GM04503 (cell line): ENCODE measurements around the gene FGF9.

Source experiments
- DNase-seq: peaks from one replicate; pipeline ENCODE4 v3.0.0-alpha.2; 2012; ENCODE audit warnings: low read depth

The FGF9 gene

DNA sequence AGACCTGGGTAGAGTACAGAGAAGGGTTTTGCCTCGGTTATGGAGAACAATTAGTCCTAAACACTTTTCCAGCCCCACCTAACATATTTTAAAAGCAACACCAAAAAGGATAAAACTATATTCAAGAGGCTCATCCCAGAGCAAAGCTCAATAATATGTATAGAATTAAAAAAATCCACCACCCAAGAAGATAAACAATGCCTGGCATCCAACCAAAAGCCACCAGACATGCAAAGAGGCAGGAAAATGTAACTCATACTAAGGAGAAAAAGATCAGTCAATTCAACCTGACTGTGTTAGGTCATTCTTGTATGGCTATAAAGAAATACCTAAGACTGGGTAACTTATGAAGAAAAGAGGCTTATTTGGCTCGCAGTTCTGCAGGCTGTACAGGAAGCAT, 39.3 kb downstream of the FGF9 start:
- DNase-seq, result no peak

DNA sequence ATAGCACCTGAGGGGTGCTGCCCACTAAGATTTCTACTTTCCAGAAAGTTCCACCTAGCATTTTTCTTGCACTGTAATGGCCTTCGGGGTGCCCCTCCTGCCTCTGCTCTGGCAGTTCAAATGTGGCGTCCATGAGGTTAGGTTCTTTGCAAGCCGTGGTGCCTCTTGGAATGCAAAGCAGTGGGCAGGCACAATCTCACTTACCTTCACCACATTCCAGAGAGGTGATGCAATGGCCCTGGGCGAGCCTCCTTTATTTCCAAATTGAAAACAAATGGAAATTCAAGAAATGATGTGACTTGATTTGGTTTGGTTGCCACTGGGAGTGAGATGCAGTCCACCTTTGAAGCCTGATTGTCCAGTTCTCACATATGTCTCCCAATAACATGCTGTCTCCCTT, 46.9 kb downstream of the FGF9 start:
- DNase-seq, result no peak

DNA sequence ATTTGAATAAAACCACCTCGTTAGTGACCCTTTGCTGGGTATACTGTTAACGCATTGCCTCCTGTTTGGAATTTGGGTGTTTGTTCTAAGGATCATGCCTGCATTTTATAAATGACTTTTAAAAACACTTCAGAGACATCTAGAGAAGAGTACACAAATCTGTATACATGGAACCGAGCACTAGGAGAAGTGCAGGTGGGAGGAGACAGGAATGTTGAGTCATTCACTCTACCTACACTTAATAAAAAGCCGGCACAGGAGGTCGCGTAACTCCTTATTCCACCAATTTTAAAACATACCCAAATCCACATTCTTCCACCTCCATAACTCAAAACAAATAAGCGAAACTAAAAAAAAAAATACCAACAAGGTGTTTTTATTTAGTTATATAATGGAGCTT, 48.6 kb downstream of the FGF9 start:
- no peak for DNase-seq

DNA sequence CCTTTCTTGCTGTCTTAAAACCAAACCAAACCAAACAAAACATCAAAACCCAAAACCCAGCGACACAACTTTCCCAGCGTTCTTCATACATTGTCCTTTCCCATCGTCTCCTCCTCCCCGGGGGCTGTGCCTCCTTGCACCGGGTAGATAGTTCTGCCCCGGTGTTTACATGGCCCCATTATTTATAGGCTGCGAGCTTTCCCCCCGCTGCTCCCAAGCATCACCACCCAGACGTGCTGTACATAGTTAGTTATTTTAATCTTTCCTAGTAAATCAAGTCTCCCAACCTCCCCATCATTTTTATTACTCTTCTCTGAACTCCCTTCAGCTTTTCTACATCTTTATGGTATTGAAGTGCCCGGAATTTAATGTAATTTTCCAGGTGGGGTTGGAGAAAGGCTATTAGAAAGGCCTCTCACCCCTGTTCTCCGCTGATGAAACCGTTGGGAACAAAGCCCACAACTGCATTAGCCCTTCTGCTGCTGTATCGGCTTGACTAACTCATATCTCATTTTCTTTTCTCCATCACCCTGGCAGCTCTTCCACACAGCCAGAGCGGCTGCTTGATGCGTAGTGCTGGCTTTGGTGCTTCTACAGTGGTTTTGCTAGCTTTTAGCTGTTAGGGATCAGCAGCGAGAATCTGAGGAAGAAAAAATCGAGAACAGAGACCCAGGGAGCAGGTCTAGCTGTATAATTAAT, 53.1 kb downstream of the FGF9 start:
- no peak for DNase-seq

DNA sequence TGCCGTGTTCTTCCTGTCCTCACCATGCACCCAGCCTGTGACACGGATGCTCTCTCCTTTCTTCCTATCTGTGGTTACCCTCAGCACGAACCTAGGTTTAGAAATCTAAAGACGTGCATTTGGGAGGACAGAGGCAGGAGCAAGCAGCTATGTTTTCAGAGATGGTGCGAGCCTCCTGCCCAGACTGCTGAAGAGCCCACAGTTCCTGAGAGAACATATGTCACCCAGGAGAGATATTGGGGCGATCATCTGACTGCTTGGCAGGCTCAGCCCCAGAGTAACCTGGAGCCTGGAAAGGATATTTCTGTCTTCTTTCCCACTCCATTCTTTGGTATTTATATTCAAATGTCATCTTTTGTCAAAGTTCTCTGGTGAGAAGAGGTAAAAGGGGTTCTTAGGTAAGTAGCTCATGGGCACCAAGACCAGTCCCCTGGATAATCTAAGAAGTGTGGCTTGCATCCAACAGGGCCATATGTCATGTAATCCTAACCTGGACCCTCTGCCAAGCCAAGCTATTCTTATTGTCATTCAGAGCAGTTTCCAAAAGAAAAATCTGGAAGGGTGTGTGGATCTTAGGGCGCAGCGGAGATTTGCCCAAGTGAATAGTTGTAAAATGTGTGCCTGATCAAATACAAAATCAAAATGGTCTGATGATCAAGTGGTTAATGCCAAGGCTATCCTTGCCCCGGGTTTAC, 59.5 kb downstream of the FGF9 start:
- no peak for DNase-seq

DNA sequence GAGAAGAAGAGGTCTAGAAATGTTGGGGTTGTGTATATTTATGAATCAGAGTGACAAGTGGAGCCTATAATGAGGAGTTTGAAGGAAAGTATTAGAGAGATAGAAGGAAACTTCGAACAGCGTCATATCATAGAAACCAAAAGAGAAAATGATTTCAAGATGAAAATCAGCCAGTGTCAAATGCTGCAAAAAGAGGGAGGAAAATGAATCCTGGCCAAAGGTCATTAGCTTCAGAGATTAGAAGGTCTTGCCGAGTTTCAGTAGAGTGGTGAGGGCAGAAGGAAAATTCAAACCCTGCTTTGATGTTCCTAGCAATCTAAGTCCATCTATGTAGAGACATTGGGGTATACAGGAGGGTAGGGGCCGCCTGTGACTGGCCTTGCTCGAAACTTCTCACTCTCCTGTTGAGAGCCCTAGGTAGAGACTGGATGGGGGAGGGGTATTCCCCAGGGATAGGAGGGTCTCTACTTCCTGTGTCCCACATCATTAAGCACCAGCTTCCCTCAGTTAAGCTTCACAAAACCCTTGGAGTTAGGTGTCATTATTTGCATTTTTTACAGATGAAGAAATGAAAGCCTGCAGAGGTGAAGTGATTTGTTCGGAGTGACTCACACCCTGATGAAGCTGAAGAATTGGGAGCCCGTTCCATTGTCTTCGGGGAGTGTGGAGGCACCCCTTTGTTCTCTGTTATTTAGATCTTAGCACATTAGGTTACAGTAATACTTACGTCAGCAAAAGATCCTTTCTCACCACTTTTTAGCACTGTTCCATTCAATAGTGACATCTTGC, 62.8 kb downstream of the FGF9 start:
- no peak for DNase-seq

DNA sequence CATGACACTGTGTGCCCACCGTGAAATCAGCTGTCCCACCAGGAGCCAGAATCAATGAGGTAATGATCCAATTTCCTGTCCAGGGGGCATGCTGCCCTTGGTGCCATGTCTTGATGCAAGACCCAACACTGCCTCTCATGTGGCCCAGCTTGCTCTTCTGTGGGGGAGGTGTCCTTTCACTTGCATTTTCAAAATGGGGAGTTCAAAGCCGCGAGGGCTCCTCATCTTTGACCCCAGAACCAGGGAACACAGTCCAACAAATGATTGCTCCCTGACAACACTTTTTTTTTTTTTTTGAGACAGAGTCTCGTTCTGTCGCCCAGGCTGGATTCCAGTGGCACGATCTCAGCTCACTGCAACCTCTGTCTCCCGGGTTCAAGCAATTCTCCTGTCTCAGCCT, 64.1 kb downstream of the FGF9 start:
- no peak for DNase-seq

DNA sequence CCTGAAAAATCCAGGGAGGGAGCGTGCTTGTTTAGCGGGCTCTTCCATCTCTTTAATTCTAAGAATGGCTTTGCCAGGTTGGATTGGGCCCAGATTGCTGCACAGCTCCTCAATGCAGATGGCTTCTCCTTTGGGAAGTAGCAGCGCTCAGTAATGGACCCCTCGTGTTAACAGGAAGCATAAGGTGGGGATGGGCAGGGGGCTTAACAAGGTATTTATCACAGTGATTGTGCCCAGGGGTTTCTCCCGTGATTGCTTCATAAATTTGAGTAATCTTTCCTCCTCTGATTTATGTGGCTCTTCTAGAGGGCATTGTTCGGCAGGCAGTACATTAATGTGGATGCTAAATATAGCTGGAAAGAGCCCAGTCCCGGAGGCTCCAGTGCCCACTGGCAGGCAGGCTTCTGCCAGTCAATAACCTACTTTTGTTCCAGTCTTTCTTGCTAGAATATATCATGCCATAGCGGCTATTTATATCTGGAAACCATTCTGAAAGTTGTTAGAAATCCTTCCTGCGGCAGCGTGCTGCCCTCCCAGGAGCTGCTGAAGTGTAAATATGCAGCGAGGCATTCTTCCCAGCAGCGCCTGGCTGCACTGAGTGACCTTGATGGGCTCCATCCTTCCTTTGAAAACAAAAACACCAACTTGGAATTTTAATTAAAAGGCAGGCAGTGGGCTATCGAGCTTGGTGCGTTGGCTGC, 65.0 kb downstream of the FGF9 start:
- no peak for DNase-seq

DNA sequence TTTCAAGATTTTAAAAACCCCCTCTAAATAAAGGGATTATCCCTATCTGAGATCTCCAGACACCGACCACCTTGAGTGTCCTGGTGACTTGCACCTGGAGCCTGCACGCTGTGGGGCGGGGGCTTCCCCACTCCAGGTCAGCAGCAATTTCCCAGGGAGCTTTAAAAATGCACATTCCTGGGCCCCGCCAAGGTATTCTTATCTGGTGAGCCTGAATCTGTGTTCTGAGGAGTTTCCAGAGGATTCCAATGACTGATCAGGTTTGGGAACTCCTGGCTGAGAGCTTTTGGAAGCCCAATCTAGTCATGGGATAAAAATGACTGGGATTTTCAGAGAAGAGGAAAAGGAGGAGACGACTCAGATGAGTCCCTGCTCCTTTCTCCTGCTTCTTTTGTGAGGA, 66.1 kb downstream of the FGF9 start:
- DNase-seq, result no peak

DNA sequence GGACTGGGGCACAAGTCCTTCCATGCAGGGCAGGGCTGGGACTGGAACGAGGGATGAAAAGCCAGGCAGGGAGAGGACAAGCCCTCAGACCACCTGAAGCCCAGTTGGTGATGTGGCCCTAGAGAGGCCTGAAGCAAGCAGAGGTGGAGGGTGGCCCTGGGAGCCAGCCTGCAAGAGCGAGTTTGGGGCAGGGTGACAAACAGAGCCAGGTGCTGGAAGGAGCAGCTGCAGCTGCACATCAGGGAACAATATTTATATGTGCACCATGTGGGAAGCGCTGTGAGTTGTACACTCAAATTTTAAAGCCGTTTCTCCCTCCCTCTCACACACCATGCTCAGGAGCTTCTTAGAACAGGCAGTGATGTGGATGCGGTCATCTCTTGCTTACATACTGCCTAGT, 67.8 kb downstream of the FGF9 start:
- no peak for DNase-seq

DNA sequence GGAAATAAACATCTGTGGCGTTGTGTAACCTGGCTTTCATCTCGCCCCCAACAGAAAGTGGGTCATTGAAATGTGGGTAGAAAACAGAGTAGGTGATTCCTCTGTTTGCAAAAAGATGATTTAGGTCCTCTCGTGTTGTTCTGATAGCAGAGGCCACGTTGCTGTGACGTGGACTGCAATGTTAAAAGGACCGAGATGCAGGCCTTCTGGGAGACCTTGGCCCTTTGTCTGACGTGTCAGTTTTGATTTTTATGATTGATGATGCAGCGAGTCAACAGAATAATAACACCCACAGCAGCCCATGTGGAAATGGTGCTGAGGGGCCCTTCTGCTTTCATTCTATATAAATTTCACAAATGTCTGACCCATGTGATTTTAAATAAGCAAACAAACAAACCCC, 68.9 kb downstream of the FGF9 start:
- DNase-seq, result no peak

DNA sequence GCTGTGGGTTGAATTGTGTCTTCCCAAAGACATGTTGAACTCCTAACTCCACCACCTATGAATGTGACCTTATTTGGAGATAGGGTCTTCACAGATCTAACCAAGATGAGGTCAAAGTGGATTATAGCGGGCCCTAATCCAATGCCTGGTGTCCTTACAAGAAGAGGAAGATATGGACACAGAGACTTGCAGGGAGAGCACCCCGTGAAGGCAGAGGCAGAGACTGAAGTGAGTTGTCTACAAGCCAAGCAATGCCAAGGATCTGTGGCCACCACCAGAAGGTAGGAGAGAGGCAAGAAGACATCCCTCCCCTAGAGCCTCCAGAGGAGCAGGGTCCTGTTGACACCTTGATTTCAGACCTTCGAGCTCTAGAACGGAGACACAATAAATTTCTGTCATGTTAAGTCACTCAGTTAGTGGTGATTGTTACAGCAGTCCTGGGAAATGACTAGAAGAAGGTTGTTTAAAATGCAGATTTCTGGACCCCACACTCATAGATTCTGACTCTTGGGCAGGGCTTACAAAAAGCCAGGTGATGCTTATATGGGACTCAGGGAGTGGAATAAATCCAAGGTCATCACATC, 70.6 kb downstream of the FGF9 start:
- DNase-seq, result no peak

DNA sequence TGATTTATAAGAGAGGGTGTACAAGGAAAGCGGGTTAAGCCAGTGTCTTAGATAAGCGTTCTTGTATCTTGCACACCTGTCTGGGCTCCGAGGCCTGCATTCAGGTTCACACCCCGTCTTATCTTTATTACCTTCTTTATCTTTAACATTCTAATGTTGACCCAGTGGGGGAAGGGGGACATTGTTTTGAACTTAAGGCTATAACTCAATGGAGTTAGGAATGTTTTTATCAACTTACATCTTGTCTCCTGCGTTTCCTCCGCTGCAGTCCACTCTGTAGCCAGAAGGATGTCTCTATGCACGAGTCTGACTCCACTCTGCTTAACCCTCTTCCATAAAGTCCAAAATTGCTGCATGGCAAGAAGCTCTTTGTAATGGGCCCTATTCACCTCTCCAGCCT, 71.2 kb downstream of the FGF9 start:
- DNase-seq, result no peak

DNA sequence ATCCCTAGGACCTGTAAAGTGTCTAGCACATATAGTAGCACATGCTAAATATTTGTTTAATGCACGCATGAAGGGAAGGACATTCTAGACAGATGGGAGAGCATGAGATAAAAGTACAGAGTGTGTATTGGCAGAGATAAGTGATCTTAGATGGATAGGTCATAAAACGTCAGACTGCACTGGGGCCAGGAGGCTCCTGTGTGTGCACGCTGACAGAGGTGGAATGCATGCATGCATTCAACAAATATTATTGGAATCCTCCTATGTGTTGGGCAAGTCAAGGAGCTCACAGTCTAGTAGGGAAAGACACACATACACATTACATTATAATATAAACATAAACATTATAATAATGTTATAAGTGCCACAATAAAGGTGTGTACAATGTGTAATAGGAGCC, 73.3 kb downstream of the FGF9 start:
- no peak for DNase-seq

DNA sequence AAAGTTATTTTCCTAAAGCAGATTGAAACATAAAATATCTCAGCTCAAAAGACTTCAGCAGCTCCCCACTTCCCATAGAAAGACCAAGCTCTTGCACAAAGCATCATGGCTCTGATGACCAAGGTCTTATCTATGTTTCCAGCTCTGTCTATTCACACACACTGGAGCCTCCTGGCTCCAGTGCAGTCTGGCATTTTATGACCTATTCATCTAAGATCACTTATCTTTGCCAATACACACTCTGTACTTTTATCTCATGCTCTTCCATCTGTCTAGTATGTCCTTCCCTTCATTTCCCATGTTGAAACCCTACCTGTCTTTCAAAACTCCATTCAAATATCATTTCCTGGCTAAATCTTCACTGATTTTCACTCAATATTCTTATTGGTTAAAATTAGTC, 74.4 kb downstream of the FGF9 start:
- no peak for DNase-seq

DNA sequence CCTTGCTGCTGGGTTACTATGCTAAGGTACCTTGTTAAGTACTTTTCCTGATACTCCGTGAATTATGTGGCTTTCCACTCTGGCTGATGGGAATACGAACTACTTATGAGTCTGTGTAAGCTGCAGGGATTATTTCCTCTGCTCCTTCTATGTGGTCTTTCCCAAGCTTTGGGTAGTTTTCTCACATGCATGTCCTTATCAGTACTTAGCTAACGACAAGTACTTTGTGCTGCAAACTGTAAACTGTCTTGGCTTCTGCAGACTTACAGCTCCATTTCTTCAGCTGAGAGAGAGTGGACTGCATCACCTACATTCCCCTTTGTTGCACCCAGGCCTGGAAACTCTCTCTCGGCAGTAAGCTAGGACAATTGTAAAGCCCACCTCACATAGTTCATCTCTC, 76.6 kb downstream of the FGF9 start:
- DNase-seq, result no peak

DNA sequence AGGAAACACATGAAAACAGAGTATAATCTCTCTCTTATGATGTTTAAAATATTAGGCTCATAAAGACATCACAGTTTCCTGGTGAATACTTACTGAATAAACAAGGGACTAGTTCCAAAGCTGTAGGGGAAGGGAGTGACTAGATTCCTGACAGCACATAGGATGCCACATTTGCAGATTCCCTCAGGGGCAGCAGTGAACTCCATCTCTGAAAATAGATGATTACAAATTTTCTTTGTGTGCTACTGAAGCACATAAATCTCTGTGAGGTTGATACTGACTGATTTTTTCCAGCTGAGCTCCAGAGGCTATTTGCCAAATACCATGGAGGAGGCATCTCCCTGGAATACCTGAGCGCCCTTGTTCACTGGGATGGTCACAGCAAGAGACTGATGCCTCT, 77.3 kb downstream of the FGF9 start:
- no peak for DNase-seq

DNA sequence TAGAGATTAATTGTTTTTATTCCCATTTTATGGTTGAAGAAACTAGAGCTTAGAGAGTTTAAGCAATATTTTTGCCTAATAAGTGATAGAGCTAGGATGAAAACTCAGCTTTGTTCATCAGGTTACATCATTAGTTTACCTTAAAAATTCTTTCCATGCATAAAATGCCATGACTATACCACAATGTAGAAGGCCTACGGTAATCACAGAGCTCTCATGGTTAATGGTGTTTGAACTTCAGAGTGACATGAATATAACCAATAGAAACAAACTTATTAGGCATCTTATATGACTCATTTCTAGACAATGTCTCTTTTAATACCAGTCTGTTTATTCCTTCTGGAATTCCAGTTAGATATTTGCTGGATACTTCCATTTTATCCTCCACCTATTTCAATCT, 78.5 kb downstream of the FGF9 start:
- DNase-seq, result no peak

DNA sequence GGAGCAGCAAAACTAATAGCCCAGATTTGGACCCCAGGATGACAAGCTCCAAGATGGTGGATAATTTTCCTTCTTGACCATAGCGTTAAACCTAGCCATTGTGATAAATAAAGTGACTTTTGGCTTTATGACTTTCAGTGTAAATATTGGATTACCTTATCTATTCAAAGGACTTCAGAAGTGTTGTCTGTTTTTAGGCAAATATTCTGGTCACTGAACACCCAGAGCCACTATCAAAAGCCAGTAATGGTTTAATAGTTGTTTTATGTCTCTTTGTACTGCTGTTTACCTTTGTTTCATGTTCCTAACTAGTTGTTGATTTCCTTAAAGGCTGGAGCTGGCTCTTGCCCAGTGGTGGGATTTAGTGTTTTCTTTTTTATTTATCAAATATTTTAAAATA, 81.6 kb downstream of the FGF9 start:
- DNase-seq, result no peak

DNA sequence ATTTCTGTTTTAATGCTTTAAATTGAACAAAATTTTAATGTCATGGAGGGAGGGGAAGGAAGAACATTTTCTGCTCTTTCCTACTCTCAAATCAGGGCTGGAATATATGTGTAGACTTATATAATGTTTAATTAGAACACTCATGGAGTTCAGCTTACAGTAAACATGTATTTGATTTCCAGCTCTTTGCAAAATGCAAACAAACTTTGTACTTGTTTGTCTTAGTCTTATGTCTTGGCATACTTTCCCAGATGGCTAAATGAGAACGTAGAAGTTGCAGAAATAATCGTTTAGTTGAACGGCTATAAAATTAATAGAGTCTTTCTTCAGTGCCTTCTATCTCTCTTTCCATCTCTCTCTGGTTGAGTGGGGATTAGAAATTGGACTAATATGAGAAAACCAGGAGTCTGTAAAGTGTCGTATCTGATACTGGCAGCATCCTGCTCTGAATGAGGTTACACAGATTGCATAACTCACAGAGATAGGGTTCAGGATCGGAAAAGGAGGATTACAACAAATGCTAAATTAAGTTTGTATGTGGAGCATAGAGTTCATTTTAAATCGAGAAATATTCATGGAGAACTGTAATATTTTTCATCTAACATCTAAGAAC, 82.3 kb downstream of the FGF9 start:
- DNase-seq, result no peak
